GM18907 (cell line): Measurements from ENCODE around the gene C19orf47.

ENCODE experiments used
- ATAC-seq: cut with Tn5 transposase; IDR thresholded peaks from one replicate; pipeline ENCODE4 v1.9.1; 2021; ENCODE audit warnings: mild to moderate bottlenecking, moderate library complexity; ENCODE audit not compliant: unreplicated experiment

Gene C19orf47

GRCh38 chr19:40284251-40284500, 64.0 kb downstream of the C19orf47 start:
- no peak for ATAC-seq

GRCh38 chr19:40283414-40284250, 64.6 kb downstream of the C19orf47 start:
- no peak for ATAC-seq

- ATAC-seq = no peak
These were observed 65.3 kb downstream of the C19orf47 start for GRCh38 chr19:40282920-40283319.

GRCh38 chr19:40282209-40282580, 66.0 kb downstream of the C19orf47 start:
- ATAC-seq = no peak

GRCh38 chr19:40281381-40282208, 66.6 kb downstream of the C19orf47 start:
- ATAC-seq = no peak

- ATAC-seq = no peak
These were observed 67.5 kb downstream of the C19orf47 start for GRCh38 chr19:40280608-40281221.

GRCh38 chr19:40279761-40280607, 68.2 kb downstream of the C19orf47 start:
- ATAC-seq = no peak

GRCh38 chr19:40279120-40279551, 69.1 kb downstream of the C19orf47 start:
- no peak for ATAC-seq

GRCh38 chr19:40278361-40279035, 69.7 kb downstream of the C19orf47 start:
- no peak for ATAC-seq

GRCh38 chr19:40277356-40278059, 70.7 kb downstream of the C19orf47 start:
- ATAC-seq = no peak

- ATAC-seq = no peak
These were observed 73.3 kb downstream of the C19orf47 start for GRCh38 chr19:40274585-40275544.

- no peak for ATAC-seq
These were observed 74.5 kb downstream of the C19orf47 start for GRCh38 chr19:40273469-40274360.

GRCh38 chr19:40272261-40272660, 75.9 kb downstream of the C19orf47 start:
- no peak for ATAC-seq

- ATAC-seq = no peak
These were observed 76.5 kb downstream of the C19orf47 start for GRCh38 chr19:40271706-40272105.

GRCh38 chr19:40270362-40271089, 77.7 kb downstream of the C19orf47 start:
- ATAC-seq = no peak
